Trophoblast cell (in vitro differentiated cells and primary cell): ENCODE measurements around the gene FCHSD2.
A peak's percentile ranks its signal among the peaks of the same experiment; 100 is the strongest.

Experiments used
- DNase-seq, 2 donors: peaks; one replicate each; pipeline ENCODE4 v3.0.0-alpha.2; 2016
- H2AFZ ChIP-seq: 2 replicates; pipeline ENCODE4 v1.6.1; 2013; ENCODE audit warnings: low read length, moderate library complexity, mild to moderate bottlenecking; ENCODE audit not compliant: insufficient read depth, poor library complexity
- H2AK5ac ChIP-seq: 2 replicates; pipeline ENCODE4 v1.6.1; 2013; ENCODE audit warnings: mild to moderate bottlenecking, low read length
- H2BK120ac ChIP-seq: 2 replicates; pipeline ENCODE4 v1.6.1; 2013; ENCODE audit warnings: low read length, mild to moderate bottlenecking, moderate library complexity; ENCODE audit not compliant: insufficient read depth, poor library complexity
- H2BK12ac ChIP-seq: 2 replicates; pipeline ENCODE4 v1.6.1; 2013; ENCODE audit warnings: mild to moderate bottlenecking, low read length, moderate library complexity
- H2BK5ac ChIP-seq: 2 replicates; pipeline ENCODE4 v1.6.1; 2013; ENCODE audit warnings: low read length, low read depth, moderate library complexity, mild to moderate bottlenecking; ENCODE audit not compliant: poor library complexity
- H3K14ac ChIP-seq: 2 replicates; pipeline ENCODE4 v1.6.1; 2013; ENCODE audit warnings: mild to moderate bottlenecking, low read length
- H3K18ac ChIP-seq: 2 replicates; pipeline ENCODE4 v1.6.1; 2013; ENCODE audit warnings: mild to moderate bottlenecking, low read length
- H3K23ac ChIP-seq: 2 replicates; pipeline ENCODE4 v1.6.1; 2013; ENCODE audit warnings: low read length
- H3K27ac ChIP-seq: 2 replicates; pipeline ENCODE4 v1.5.1; 2013; ENCODE audit warnings: low read depth, mild to moderate bottlenecking, inconsistent platforms, low read length, moderate library complexity
- H3K27me3 ChIP-seq: 2 replicates; pipeline ENCODE4 v1.6.1; 2013; ENCODE audit warnings: inconsistent platforms, mild to moderate bottlenecking, low read length, moderate library complexity; ENCODE audit not compliant: insufficient read depth
- H3K36me3 ChIP-seq, 2 experiments: 1 replicate in 1 of 2; 2 replicates in 1 of 2; pipeline ENCODE4 v1.6.1; 2013; ENCODE audit warnings: low read length in 2 of 2, mild to moderate bottlenecking in 2 of 2, moderate library complexity in 1 of 2; ENCODE audit not compliant: insufficient read depth in 2 of 2, control insufficient read depth in 1 of 2
- H3K4ac ChIP-seq: 2 replicates; pipeline ENCODE4 v1.6.1; 2013; ENCODE audit warnings: low read depth, mild to moderate bottlenecking, low read length, moderate library complexity
- H3K4me1 ChIP-seq, 2 experiments: 1 replicate in 1 of 2; 2 replicates in 1 of 2; pipeline ENCODE4 v1.6.1; 2013; ENCODE audit warnings: low read length in 2 of 2, mild to moderate bottlenecking in 2 of 2, moderate library complexity in 1 of 2; ENCODE audit not compliant: insufficient read depth in 2 of 2, control insufficient read depth in 1 of 2
- H3K4me2 ChIP-seq: 2 replicates; pipeline ENCODE4 v1.6.1; 2013; ENCODE audit warnings: inconsistent platforms, mild to moderate bottlenecking, low read length, moderate library complexity
- H3K4me3 ChIP-seq: 2 replicates; pipeline ENCODE4 v1.5.1; 2013; ENCODE audit warnings: mild to moderate bottlenecking, low read depth, low read length, inconsistent platforms
- H3K79me1 ChIP-seq: one replicate; pipeline ENCODE4 v1.6.1; 2013; ENCODE audit warnings: low read length
- H3K79me2 ChIP-seq: 2 replicates; pipeline ENCODE4 v1.6.1; 2013; ENCODE audit warnings: low read length, mild to moderate bottlenecking; ENCODE audit not compliant: control insufficient read depth, insufficient read depth, poor library complexity
- H3K9ac ChIP-seq: 2 replicates; pipeline ENCODE4 v1.6.1; 2013; ENCODE audit warnings: mild to moderate bottlenecking, low read length
- H3K9me3 ChIP-seq: 2 replicates; pipeline ENCODE4 v1.6.1; 2013; ENCODE audit warnings: low read depth, mild to moderate bottlenecking, control low read depth, inconsistent platforms, low read length; ENCODE audit not compliant: insufficient read depth
- H4K12ac ChIP-seq: 2 replicates; pipeline ENCODE4 v1.6.1; 2013; ENCODE audit warnings: low read depth, mild to moderate bottlenecking, low read length, moderate library complexity
- H4K8ac ChIP-seq: 2 replicates; pipeline ENCODE4 v1.6.1; 2013; ENCODE audit warnings: low read depth, mild to moderate bottlenecking, low read length, moderate library complexity
- H4K91ac ChIP-seq: one replicate; pipeline ENCODE4 v1.6.1; 2013; ENCODE audit warnings: low read depth, mild to moderate bottlenecking, low read length, moderate library complexity
- WGBS: extraction: QIAGEN DNeasy Blood & Tissue Kit; methylation state at CpG from one replicate; pipeline ENCODE4 v1.1.7; 2013; ENCODE audit warnings: missing lambda C conversion rate; ENCODE audit not compliant: insufficient read length, insufficient coverage; ENCODE audit errors: extremely low coverage; 5-methylcytosine and 5-hydroxymethylcytosine counted together

FCHSD2 gene

DNA sequence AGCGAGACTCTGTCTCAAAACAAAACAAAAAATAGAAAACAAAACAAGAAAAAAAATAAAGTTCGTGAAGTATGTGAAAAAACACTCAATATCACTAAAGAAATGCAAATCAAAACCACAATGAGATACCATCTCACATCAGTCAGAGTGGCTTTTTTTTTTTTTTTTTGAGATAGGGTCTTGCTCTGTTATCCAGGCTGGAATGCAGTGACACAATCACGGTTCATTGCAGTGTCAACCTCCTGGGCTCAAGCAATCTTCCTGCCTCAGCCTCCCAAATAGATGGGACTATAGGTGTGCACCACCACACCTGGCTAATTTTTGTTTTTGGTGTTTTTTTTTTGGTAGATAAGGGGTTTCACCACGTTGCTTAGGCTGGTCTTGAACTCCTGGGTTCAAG lies 290.4 kb downstream of the FCHSD2 start:
- Histone ChIP-seq H3K79me1 (no peaks in the 10 kb centered on the region), H3K23ac (no peak overlapping the region), H2BK5ac (no peak overlapping the region), H3K79me2 (no peaks in the 10 kb centered on the region), H2AK5ac (no peak overlapping the region), H3K9ac (no peak overlapping the region), H3K14ac (no peak overlapping the region), H2BK12ac (no peak overlapping the region), H3K4me3 (no peak overlapping the region), H2AFZ (no peak overlapping the region), H3K27me3 (no peaks in the 10 kb centered on the region), H3K18ac (no peak overlapping the region), H3K4me2 (no peak overlapping the region), H4K12ac (no peak overlapping the region), H3K9me3 (no peaks in the 10 kb centered on the region), H3K4me1 (no peaks in the 10 kb centered on the region), H4K91ac (no peak overlapping the region), H3K36me3 (no peaks in the 10 kb centered on the region), H3K27ac (no peak overlapping the region), H4K8ac (no peak overlapping the region), H3K4ac (no peak overlapping the region), H2BK120ac (no peak overlapping the region)
- no CpG with 5 or more reads among the region's 4 CpGs for WGBS
- peak; percentile 27 to 75 for DNase-seq

DNA sequence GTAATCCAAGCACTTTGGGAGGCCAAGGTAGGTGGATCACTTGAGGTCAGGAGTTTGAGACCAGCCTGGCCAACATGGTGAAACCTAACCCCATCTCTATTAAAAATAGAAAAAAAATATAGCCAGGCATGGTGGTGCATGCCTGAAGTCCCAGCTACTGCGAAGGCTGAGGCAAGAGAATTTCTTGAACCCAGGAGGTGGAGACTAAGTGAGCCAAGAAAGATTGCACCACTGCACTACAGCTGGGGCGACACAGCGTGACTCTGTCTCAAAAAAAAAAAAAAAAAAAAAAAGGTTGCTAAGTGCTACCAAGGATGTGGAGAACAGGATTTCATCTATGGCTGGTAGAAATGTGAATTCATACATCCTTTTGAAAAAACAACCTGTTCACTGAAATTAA lies 291.3 kb downstream of the FCHSD2 start:
- Histone ChIP-seq H3K9ac (no peak overlapping the region), H3K36me3 (peaks cover 0 to 1% of the 10 kb centered on the region in 2 experiments), H3K79me1 (no peaks in the 10 kb centered on the region), H3K4me3 (no peak overlapping the region), H2AK5ac (no peak overlapping the region), H4K91ac (no peak overlapping the region), H3K4ac (no peak overlapping the region), H3K27ac (no peak overlapping the region), H3K18ac (no peak overlapping the region), H2AFZ (no peak overlapping the region), H2BK120ac (no peak overlapping the region), H3K9me3 (no peaks in the 10 kb centered on the region), H4K8ac (no peak overlapping the region), H3K14ac (no peak overlapping the region), H3K4me1 (no peaks in the 10 kb centered on the region), H3K23ac (no peak overlapping the region), H2BK12ac (no peak overlapping the region), H4K12ac (no peak overlapping the region), H3K79me2 (no peaks in the 10 kb centered on the region), H3K4me2 (no peak overlapping the region), H2BK5ac (no peak overlapping the region), H3K27me3 (no peaks in the 10 kb centered on the region)
- DNase-seq: peak in 1 of 2 donors; percentile 15
- no CpG with 5 or more reads among the region's 3 CpGs for WGBS

DNA sequence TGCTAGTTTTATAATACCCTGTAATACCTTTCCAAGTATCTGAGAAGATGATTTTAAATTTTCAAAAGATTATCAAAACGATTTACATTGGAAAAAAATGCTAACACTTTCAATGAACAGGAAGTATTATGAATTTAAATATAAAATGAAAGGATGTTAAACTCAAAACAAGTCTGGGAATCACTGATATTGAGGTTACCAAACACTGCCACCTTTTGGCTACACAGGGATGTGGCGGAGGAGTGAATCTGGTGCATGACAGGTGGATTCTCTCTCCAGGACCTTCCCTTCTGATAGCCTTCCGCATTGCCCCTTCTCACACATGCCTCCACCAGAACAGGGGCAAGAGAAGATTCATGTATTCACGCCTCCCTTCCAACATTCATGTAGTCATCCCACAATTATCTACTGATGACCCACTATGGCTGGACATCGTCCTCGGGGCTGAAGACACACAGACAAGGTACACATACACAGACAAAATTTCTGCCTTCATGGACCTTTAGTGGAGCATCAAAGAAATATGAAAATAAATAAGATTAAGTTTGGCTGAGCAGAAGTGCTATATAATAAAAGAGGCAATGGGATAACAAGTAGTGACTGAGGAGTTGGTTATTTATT lies 293.2 kb downstream of the FCHSD2 start:
- no peak overlapping the region for H4K12ac ChIP-seq
- H3K18ac ChIP-seq: no peak overlapping the region
- H3K4me3 ChIP-seq: no peak overlapping the region
- H3K4ac ChIP-seq: no peak overlapping the region
- no peaks in the 10 kb centered on the region for H3K27me3 ChIP-seq
- H3K9ac ChIP-seq: no peak overlapping the region
- no peak overlapping the region for H2AK5ac ChIP-seq
- WGBS: no CpG with 5 or more reads among the region's 6 CpGs
- H3K36me3 ChIP-seq: peaks cover 0 to 1% of the 10 kb centered on the region in 2 experiments
- no peak overlapping the region for H2BK120ac ChIP-seq
- H3K23ac ChIP-seq: no peak overlapping the region
- peak in 1 of 2 donors; percentile 58 for DNase-seq
- no peaks in the 10 kb centered on the region for H3K9me3 ChIP-seq
- H3K14ac ChIP-seq: no peak overlapping the region
- no peak overlapping the region for H4K8ac ChIP-seq
- H2BK12ac ChIP-seq: no peak overlapping the region
- no peak overlapping the region for H3K27ac ChIP-seq
- no peaks in the 10 kb centered on the region for H3K4me1 ChIP-seq
- H3K79me1 ChIP-seq: no peaks in the 10 kb centered on the region
- H2BK5ac ChIP-seq: no peak overlapping the region
- no peak overlapping the region for H4K91ac ChIP-seq
- no peak overlapping the region for H2AFZ ChIP-seq
- no peaks in the 10 kb centered on the region for H3K79me2 ChIP-seq
- no peak overlapping the region for H3K4me2 ChIP-seq

DNA sequence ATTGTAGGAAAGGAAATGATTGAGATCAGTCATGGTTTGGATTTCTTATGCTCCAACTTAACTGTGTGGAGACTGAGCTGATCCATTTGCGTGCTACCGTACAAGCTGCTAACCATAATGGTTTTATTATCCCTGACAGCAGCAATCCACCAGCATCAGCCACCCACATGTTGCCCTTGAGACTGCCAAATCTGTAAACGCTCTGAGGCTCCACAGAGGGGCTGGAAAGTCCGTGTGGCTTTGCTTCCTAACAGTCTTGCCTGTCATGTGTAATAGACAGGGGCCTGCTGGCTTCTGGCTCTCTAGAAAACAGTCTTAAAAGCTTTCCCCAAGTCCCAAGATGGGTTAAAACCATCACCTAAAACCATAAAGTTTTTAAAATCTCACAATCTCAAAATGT lies 297.8 kb downstream of the FCHSD2 start:
- no peak overlapping the region for H2BK5ac ChIP-seq
- no peaks in the 10 kb centered on the region for H3K79me2 ChIP-seq
- no peak overlapping the region for H2AK5ac ChIP-seq
- no peak overlapping the region for H2BK12ac ChIP-seq
- H4K91ac ChIP-seq: no peak overlapping the region
- no peak overlapping the region for H4K12ac ChIP-seq
- no peak overlapping the region for H3K23ac ChIP-seq
- no peak overlapping the region for H3K4ac ChIP-seq
- H2AFZ ChIP-seq: no peak overlapping the region
- no peak overlapping the region for H3K27ac ChIP-seq
- no peak overlapping the region for H3K18ac ChIP-seq
- H3K4me1 ChIP-seq: no peaks in the 10 kb centered on the region
- no peak overlapping the region for H4K8ac ChIP-seq
- WGBS: no CpG with 5 or more reads among the region's 4 CpGs
- DNase-seq: no peak
- no peak overlapping the region for H3K4me3 ChIP-seq
- peaks cover 0 to 1% of the 10 kb centered on the region in 2 experiments for H3K36me3 ChIP-seq
- H3K79me1 ChIP-seq: no peaks in the 10 kb centered on the region
- no peak overlapping the region for H3K9ac ChIP-seq
- no peaks in the 10 kb centered on the region for H3K27me3 ChIP-seq
- H3K14ac ChIP-seq: no peak overlapping the region
- no peaks in the 10 kb centered on the region for H3K9me3 ChIP-seq
- H2BK120ac ChIP-seq: no peak overlapping the region
- no peak overlapping the region for H3K4me2 ChIP-seq
